Chondrocyte (in vitro differentiated cells): ENCODE measurements around the gene ARHGEF11. TPM values are rescaled to one million over a fixed set of nuclear protein-coding genes. Genes with fewer than 3 reads are reported as not detected.

Experiments
- DNase-seq: peaks from one replicate; pipeline ENCODE4 v3.0.0; 2021; ENCODE audit warnings: mixed read lengths, low spot score
- H3K27ac Mint-ChIP-seq: one replicate; pipeline ENCODE4 v1.8.0; 2021; ENCODE audit warnings: mild to moderate bottlenecking, moderate library complexity, mixed read lengths; ENCODE audit not compliant: unreplicated experiment
- H3K27me3 Mint-ChIP-seq: 2 replicates; pipeline ENCODE4 v1.8.0; 2021; ENCODE audit warnings: low read depth, mixed read lengths
- H3K36me3 Mint-ChIP-seq: 2 replicates; pipeline ENCODE4 v1.8.0; 2021; ENCODE audit warnings: low read depth, mixed read lengths
- H3K4me1 Mint-ChIP-seq: 2 replicates; pipeline ENCODE4 v1.8.0; 2021; ENCODE audit warnings: low read depth, mild to moderate bottlenecking, mixed read lengths
- H3K4me3 Mint-ChIP-seq: one replicate; pipeline ENCODE4 v1.8.0; 2021; ENCODE audit warnings: mild to moderate bottlenecking, moderate library complexity, mixed read lengths; ENCODE audit not compliant: unreplicated experiment
- H3K9me3 Mint-ChIP-seq: 2 replicates; pipeline ENCODE4 v1.8.0; 2021; ENCODE audit warnings: low read depth, mixed read lengths
- total RNA-seq: library from RNA; stranded (reverse); gene quantifications from 3 replicates; pipeline ENCODE4 v1.2.1, GENCODE V29; 2021
- TF ChIP-seq, protein P1 (sequence below): fragments of 200-600 bp; sonication (generic); IDR thresholded peaks from 2 replicates; pipeline ENCODE4 v1.5.0; 2021; ENCODE audit warnings: antibody characterized with exemption, mild to moderate bottlenecking, moderate library complexity

ARHGEF11 gene
- total RNA-seq, 1 donor from 2014 or later: 34.8 TPM

DNA sequence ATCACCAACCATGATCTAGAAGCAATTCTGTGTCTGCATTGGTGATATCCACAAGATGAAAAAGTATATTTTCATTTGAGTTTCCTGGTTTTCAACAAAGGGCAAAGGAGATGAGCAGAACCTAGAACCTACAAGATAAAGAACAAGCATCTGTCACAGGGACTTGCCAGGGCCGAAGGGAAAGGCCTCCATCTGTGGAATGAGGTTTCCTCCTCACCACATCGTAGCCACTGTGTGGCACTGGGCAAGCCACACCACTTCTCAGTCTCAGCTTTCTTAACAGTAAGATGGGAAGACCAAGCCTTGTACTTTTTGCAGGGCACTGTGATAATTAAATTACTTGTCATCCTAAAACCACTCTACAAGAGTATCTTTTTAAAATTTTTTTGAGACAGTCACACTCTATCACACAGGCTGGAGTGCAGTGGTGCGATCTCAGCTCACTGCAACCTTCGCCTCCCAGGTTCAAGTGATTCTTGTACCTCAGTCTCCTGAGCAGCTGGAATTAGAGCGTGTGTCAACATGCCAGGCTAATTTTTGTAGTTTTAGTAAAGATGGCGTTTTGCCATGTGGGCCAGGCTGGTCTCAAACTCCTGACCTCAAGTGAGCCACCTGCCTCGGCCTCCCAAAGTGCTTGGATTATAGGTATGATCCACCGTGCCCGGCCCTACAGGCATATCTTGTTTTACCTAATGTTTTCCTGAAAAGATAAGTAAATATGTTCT lies 45.8 kb downstream of the ARHGEF11 start:
- no peaks in the 10 kb centered on the region for H3K9me3 Mint-ChIP-seq
- no peak for DNase-seq
- no peaks in the 10 kb centered on the region for H3K36me3 Mint-ChIP-seq
- H3K27me3 Mint-ChIP-seq: no peaks in the 10 kb centered on the region
- peaks cover 13% of the 10 kb centered on the region for H3K4me1 Mint-ChIP-seq
- no peak overlapping the region for H3K4me3 Mint-ChIP-seq
- TF ChIP-seq, protein P1, sequence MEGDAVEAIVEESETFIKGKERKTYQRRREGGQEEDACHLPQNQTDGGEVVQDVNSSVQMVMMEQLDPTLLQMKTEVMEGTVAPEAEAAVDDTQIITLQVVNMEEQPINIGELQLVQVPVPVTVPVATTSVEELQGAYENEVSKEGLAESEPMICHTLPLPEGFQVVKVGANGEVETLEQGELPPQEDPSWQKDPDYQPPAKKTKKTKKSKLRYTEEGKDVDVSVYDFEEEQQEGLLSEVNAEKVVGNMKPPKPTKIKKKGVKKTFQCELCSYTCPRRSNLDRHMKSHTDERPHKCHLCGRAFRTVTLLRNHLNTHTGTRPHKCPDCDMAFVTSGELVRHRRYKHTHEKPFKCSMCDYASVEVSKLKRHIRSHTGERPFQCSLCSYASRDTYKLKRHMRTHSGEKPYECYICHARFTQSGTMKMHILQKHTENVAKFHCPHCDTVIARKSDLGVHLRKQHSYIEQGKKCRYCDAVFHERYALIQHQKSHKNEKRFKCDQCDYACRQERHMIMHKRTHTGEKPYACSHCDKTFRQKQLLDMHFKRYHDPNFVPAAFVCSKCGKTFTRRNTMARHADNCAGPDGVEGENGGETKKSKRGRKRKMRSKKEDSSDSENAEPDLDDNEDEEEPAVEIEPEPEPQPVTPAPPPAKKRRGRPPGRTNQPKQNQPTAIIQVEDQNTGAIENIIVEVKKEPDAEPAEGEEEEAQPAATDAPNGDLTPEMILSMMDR: no peak
- H3K27ac Mint-ChIP-seq: no peak overlapping the region

DNA sequence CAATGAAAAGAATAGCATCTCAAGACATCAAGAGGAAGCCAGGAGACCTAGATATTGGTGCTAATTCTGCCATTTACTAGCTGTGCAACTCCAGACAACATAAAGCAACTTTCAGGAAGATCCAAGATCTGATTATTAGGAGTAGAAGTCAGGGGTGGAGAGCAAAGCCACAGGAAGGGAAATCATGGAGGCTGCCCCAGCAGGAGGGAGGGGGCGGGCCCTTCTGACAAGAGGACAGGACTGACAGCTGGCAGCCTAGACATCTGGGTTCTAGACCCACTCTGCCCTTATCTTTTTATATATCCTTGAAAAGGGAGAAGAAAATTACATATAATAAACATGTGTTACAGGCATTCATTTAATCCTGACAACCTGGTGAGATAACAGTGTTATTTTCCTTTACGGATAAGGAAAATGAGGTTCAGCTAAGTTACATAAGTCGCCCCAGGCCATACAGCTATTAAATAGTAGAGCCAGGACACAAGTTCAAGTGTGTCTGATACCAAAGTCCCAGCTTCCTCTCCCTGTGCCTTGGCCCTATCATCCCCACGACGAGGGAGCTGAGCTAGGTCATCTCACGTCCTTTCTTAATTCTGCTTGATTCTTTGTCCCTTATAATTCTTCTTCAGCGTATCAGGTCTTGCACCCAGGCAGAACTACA lies 46.6 kb downstream of the ARHGEF11 start:
- TF ChIP-seq, protein P1: no peak
- H3K27me3 Mint-ChIP-seq: no peaks in the 10 kb centered on the region
- no peak overlapping the region for H3K27ac Mint-ChIP-seq
- peaks cover 5% of the 10 kb centered on the region for H3K4me1 Mint-ChIP-seq
- H3K9me3 Mint-ChIP-seq: no peaks in the 10 kb centered on the region
- DNase-seq: no peak
- no peaks in the 10 kb centered on the region for H3K36me3 Mint-ChIP-seq
- H3K4me3 Mint-ChIP-seq: no peak overlapping the region

DNA sequence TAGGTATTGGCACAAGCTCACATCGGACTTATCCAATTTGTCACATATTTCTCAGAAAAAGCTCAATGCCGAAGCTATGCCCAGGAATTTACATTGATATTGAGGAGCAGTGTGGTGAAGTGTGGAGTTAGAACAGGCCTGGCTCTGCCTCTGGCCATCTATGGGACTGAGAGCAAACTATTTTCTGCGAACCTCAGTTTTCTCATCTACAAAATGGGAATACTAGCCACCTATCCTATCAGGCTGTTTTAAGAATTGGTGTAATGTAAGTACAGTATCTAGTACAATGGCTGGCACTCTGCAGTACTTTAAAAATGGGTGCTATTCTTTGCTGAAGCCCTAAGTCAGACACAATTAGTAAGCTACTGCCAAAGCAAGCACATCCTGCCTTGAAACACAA lies 47.2 kb downstream of the ARHGEF11 start:
- Mint-ChIP-seq H3K36me3 (no peaks in the 10 kb centered on the region), H3K4me1 (peaks cover 4% of the 10 kb centered on the region), H3K27ac (no peak overlapping the region), H3K9me3 (no peaks in the 10 kb centered on the region), H3K4me3 (no peak overlapping the region), H3K27me3 (no peaks in the 10 kb centered on the region)
- no peak for DNase-seq
- TF ChIP-seq, protein P1: no peak

DNA sequence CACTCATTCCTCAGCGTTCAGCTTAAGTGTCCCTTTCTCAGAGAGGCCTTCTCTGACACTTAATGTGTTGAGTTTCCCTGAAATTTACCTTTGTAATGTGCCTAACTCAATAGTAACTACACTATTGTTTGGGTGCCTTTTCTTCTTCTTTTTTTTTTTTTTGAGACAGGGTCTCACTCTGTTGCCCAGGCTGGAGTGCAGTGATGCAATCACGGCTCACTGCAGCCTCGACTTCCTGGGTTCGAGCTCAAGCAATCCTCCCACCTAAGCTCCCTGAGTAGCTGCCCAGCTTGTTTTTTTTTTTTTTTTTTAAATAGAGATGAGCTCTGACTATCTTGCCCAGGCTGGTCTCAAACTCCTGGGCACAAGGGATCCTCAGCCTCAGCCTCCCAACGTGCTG lies 50.1 kb downstream of the ARHGEF11 start:
- Mint-ChIP-seq H3K27me3 (no peaks in the 10 kb centered on the region), H3K4me1 (no peaks in the 10 kb centered on the region), H3K27ac (no peak overlapping the region), H3K9me3 (no peaks in the 10 kb centered on the region), H3K36me3 (peaks cover 2% of the 10 kb centered on the region), H3K4me3 (no peak overlapping the region)
- TF ChIP-seq, protein P1: no peak
- no peak for DNase-seq

DNA sequence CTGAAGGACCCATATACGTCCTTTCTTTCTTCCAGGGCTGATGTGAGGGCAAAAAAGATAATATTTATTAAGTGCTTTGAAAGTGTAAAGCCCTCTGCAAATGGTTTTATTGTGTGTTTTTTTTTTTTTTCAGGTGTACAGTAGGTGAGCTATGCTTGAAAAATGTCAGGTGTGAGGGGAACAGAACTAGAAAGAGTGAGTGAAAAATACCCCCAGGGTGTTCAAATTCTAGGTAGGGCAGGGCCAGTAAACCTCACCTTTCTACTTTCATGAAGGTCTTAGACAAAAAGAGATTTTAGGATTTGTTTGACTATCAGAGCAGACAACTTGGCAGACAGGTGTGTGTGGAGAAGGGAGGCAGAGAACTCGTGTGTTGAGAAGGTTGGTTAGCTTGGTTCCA lies 51.3 kb downstream of the ARHGEF11 start:
- Mint-ChIP-seq H3K27me3 (no peaks in the 10 kb centered on the region), H3K4me3 (no peak overlapping the region), H3K36me3 (peaks cover 2% of the 10 kb centered on the region), H3K4me1 (no peaks in the 10 kb centered on the region), H3K27ac (no peak overlapping the region), H3K9me3 (no peaks in the 10 kb centered on the region)
- TF ChIP-seq, protein P1: no peak
- no peak for DNase-seq
